Body of pancreas (tissue), 4 donors: ENCODE measurements around the gene RDH8.

Source experiments
- POLR2A ChIP-seq, 3 donors: fragments of 450-650 bp; IDR thresholded peaks; one replicate each; pipeline ENCODE4 v1.6.1; 2016; ENCODE audit warnings: antibody characterized with exemption in 3 of 3, mild to moderate bottlenecking in 2 of 3
- TF ChIP-seq, protein P1 (sequence below), 7 experiments: fragments of 450-650 bp in 4 of 7; fragments of 200-600 bp in 3 of 7; sonication (generic) in 3 of 7; IDR thresholded peaks; one replicate each; pipeline ENCODE4 v1.5.1; 2016 to 2019; ENCODE audit warnings: antibody characterized with exemption in 7 of 7

DNA sequence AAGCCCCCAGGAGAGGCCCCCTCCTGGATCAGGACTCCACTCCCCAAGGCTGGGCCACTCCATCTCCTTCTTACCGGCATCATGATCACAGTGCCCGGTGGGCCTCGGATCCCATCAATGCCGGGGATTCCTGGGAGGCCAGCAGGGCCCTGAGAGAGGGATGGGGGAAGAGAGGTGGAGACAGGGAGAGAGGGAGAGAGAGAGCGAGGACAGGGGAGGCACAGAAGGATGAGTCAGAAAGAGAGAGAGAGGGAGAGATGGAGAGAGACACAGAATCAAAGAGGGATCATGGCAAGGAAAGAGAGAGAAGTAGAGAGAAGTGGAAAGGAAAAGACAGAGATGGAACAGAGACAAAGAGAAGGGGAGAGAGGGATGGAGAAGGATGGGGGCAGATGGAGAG, 16.7 kb upstream of the RDH8 start:
- TF ChIP-seq, protein P1, sequence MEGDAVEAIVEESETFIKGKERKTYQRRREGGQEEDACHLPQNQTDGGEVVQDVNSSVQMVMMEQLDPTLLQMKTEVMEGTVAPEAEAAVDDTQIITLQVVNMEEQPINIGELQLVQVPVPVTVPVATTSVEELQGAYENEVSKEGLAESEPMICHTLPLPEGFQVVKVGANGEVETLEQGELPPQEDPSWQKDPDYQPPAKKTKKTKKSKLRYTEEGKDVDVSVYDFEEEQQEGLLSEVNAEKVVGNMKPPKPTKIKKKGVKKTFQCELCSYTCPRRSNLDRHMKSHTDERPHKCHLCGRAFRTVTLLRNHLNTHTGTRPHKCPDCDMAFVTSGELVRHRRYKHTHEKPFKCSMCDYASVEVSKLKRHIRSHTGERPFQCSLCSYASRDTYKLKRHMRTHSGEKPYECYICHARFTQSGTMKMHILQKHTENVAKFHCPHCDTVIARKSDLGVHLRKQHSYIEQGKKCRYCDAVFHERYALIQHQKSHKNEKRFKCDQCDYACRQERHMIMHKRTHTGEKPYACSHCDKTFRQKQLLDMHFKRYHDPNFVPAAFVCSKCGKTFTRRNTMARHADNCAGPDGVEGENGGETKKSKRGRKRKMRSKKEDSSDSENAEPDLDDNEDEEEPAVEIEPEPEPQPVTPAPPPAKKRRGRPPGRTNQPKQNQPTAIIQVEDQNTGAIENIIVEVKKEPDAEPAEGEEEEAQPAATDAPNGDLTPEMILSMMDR (IDR thresholded peaks at IDR 0.05) = no peak
- no peak for TF ChIP-seq POLR2A (IDR thresholded peaks at IDR 0.05)
